ENCODE data around the gene ANKRD9.

ANKRD9 gene

GRCh38 chr14:102496958-102497744 lies 12.4 kb downstream of the ANKRD9 start:
- DNase-seq, result peak; percentile 64

GRCh38 chr14:102496331-102496691 lies 13.3 kb downstream of the ANKRD9 start:
- DNase-seq, result no peak

- DNase-seq, result no peak
Measured at GRCh38 chr14:102495491-102496330, 13.9 kb downstream of the ANKRD9 start.

- DNase-seq, result no peak
Measured at GRCh38 chr14:102493585-102493984, 16.0 kb downstream of the ANKRD9 start.

GRCh38 chr14:102493096-102493495 lies 16.5 kb downstream of the ANKRD9 start:
- DNase-seq, result no peak

GRCh38 chr14:102492531-102492910 lies 17.1 kb downstream of the ANKRD9 start:
- DNase-seq, result no peak

GRCh38 chr14:102491786-102492530 lies 17.6 kb downstream of the ANKRD9 start:
- no peak for DNase-seq

- DNase-seq, result no peak
Measured at GRCh38 chr14:102491366-102491765, 18.2 kb downstream of the ANKRD9 start.

- DNase-seq, result no peak
Measured at GRCh38 chr14:102490456-102490855, 19.1 kb downstream of the ANKRD9 start.

GRCh38 chr14:102487204-102487577 lies 22.4 kb downstream of the ANKRD9 start:
- DNase-seq, result no peak

GRCh38 chr14:102486513-102487203 lies 22.9 kb downstream of the ANKRD9 start:
- DNase-seq, result no peak

GRCh38 chr14:102485693-102486512 lies 23.7 kb downstream of the ANKRD9 start:
- DNase-seq, result no peak

GRCh38 chr14:102484316-102484715 lies 25.3 kb downstream of the ANKRD9 start:
- DNase-seq, result no peak

- no peak for DNase-seq
Measured at GRCh38 chr14:102481791-102482238, 27.8 kb downstream of the ANKRD9 start.

- no peak for DNase-seq
Measured at GRCh38 chr14:102481371-102481770, 28.2 kb downstream of the ANKRD9 start.

- DNase-seq, result peak; percentile 54
Measured at GRCh38 chr14:102479777-102480176, 29.8 kb downstream of the ANKRD9 start.

GRCh38 chr14:102479107-102479506 lies 30.5 kb downstream of the ANKRD9 start:
- DNase-seq, result no peak

- DNase-seq, result no peak
Measured at GRCh38 chr14:102474934-102475333, 34.6 kb downstream of the ANKRD9 start.

GRCh38 chr14:102473559-102473958 lies 36.0 kb downstream of the ANKRD9 start:
- no peak for DNase-seq

- DNase-seq, result no peak
Measured at GRCh38 chr14:102472791-102473150, 36.8 kb downstream of the ANKRD9 start.

GRCh38 chr14:102471921-102472790 lies 37.4 kb downstream of the ANKRD9 start:
- DNase-seq, result no peak

Measured in OCI-M1 (cell line).